K562 (cell line): ENCODE data around the gene GPR3. TPM values are rescaled to one million over a fixed set of nuclear protein-coding genes. Genes with fewer than 3 reads are reported as not detected.

Experiments
- CAMTA2 ChIP-seq: fragments of 250-450 bp; sonication (Bioruptor Pico); conservative IDR thresholded peaks from 2 replicates; pipeline ENCODE4 v1.5.1; 2022
- CBX1 ChIP-seq: sonication (generic); IDR thresholded peaks from 2 replicates; pipeline ENCODE4 v1.6.1; 2016; ENCODE audit warnings: antibody characterized with exemption, low read depth, mild to moderate bottlenecking
- CCAR2 ChIP-seq: fragments of 200-400 bp; formaldehyde crosslinking; IDR thresholded peaks from 2 replicates; pipeline ENCODE4 v1.6.1; 2017; ENCODE audit warnings: mild to moderate bottlenecking, low read depth, low read length
- CHD7 ChIP-seq: fragments of 200-600 bp; sonication (generic); IDR thresholded peaks from one replicate; pipeline ENCODE4 v1.6.1; 2012; ENCODE audit warnings: mild to moderate bottlenecking, low read depth, low read length, inconsistent platforms
- CREM ChIP-seq: IDR thresholded peaks from 2 replicates; pipeline ENCODE4 v1.6.1; 2014; ENCODE audit warnings: antibody characterized with exemption, low read depth
- ELF4 ChIP-seq: fragments of 450-650 bp; formaldehyde crosslinking; IDR thresholded peaks from 2 replicates; pipeline ENCODE4 v1.4.0; 2022; ENCODE audit warnings: missing genetic modification characterization
- FOXA3 ChIP-seq, 2 experiments: fragments of 450-650 bp in 1 of 2; sonication (generic) in 1 of 2; formaldehyde crosslinking; IDR thresholded peaks in 1 of 2; conservative IDR thresholded peaks in 1 of 2; 2 replicates each; pipeline versions ENCODE4 v1.4.0 to v1.8.0; 2020 to 2022; ENCODE audit warnings: mild to moderate bottlenecking in 2 of 2, missing genetic modification reagents in 1 of 2
- MTA2 ChIP-seq: fragments of 450-650 bp; IDR thresholded peaks from 2 replicates; pipeline ENCODE4 v1.6.1; 2016; ENCODE audit warnings: low read depth
- NBN ChIP-seq: fragments of 450-650 bp; IDR thresholded peaks from 2 replicates; pipeline ENCODE4 v1.6.1; 2016; ENCODE audit warnings: low read depth, mild to moderate bottlenecking
- RFX1 ChIP-seq: fragments of 450-650 bp; IDR thresholded peaks from 2 replicates; pipeline ENCODE4 v1.6.1; 2016; ENCODE audit warnings: mild to moderate bottlenecking, moderate library complexity
- SUPT5H ChIP-seq: fragments of 450-650 bp; IDR thresholded peaks from 2 replicates; pipeline ENCODE4 v1.6.1; 2016
- THRB ChIP-seq: fragments of 450-650 bp; formaldehyde crosslinking; conservative IDR thresholded peaks from 2 replicates; pipeline ENCODE4 v1.4.0; 2022; ENCODE audit warnings: mild to moderate bottlenecking, missing genetic modification characterization
- ZNF398 ChIP-seq: fragments of 250-450 bp; sonication (Bioruptor Pico); IDR thresholded peaks from 2 replicates; pipeline ENCODE4 v1.8.0; 2021; ENCODE audit warnings: moderate library complexity, mild to moderate bottlenecking, inconsistent platforms
- ZNF79 ChIP-seq: fragments of 250-450 bp; sonication (Bioruptor Pico); IDR thresholded peaks from 2 replicates; pipeline ENCODE4 v1.4.0; 2020; ENCODE audit warnings: low read depth, mild to moderate bottlenecking, moderate library complexity
- ZSCAN29 ChIP-seq: fragments of 450-650 bp; IDR thresholded peaks from 2 replicates; pipeline ENCODE4 v1.6.1; 2017
- polyA plus RNA-seq, 8 experiments: library from polyadenylated mRNA; depleted of rRNA in 4 of 8; stranded (reverse) in 5 of 8; unstranded in 3 of 8; fragments of >200 nt; fragmentation: Nextera tagmentation in 2 of 8; fragmentation: Illumina TruSeq in 1 of 8; extraction: Ambion mirVana in 2 of 8; extraction: Trizol in 1 of 8; gene quantifications; 2 replicates each; pipeline versions ENCODE4 v1.2.1 to v1.2.3, GENCODE V29; 2011 to 2014; ENCODE audit warnings: inconsistent platforms in 1 of 8, missing spikeins in 1 of 8
- total RNA-seq, 7 experiments: library from RNA; depleted of rRNA in 6 of 7; stranded (reverse); fragments of >200 nt in 6 of 7; fragmentation: Illumina TruSeq in 2 of 7; extraction: Trizol in 2 of 7; gene quantifications; 2 replicates each; pipeline versions ENCODE4 v1.2.1 to v1.2.3, GENCODE V29; 2011 to 2021; ENCODE audit warnings: low replicate concordance in 1 of 7

GPR3 gene
- total and polyA plus RNA-seq, 9 of the 15 experiments (the other 6 are each of a cell fraction or from before 2014, with no cell fraction given): 0.24 to 11.5 (median 3.7) TPM

DNA sequence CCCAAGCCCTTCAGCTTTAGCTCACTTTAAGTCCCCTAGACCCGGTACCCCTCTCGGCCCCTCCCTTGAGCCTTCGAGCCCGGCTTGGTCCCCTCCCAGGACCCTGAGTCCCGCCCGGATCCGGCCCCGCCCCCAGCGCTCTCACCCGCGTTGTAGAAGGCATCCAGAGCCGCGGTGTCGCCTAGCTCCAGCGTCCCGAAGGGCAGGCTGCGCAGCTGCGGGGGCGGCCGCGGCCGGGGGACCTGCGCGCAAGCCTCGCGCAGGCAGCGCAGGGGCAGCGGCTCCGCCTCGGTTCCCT, 26.4 kb upstream of the GPR3 start (continued):
- TF ChIP-seq CHD7 (no peak), FOXA3 (CRISPR knock-in tag; conservative IDR thresholded peaks at IDR 0.05 in 1 of 2, IDR thresholded peaks at IDR 0.05 in 1 of 2) (no peak), ELF4 (no peak), ZNF79 (CRISPR knock-in tag) (no peak), RFX1 (no peak), CBX1 (no peak), NBN (no peak), CREM (peak; percentile 61), ZNF398 (CRISPR knock-in tag) (no peak), CCAR2 (no peak), ZSCAN29 (peak; percentile 11; the same call in 1 of the 2 replicates), CAMTA2 (CRISPR knock-in tag) (no peak), SUPT5H (no peak), THRB (CRISPR knock-in tag) (no peak), MTA2 (no peak)
